ENCODE measurements around the gene TRMT10C.

TRMT10C gene

DNA sequence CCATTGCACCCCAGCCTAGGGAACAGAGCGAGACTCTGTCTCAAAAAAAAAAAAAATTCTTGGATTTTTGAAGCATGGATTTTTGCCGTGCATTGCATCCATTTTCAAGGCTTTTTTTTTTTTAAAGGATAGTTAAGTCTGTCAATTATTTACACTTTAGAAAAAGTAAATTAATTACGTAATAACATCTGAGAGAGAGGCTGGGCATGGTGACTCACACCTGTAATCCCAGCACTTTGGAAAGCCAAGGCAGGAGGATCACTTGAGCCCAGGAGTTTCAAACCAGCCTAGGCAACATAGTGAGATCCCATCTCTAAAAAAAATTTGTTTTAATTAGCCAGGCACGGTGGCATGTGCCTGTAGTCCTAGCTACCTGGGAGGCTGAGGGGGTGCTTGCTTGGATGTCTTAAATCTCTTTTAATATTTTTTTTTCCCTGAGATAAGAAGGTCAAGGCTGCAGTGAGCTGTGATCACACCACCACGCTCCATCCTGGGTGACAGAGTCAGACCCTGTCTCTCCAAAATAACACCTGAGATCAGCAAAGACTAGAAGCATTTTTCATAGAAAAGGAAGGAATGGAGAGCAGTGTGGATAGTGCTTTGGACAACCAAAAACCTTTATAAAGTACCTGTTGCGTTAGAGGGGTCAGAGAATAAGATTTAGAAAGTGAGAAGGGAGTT lies 41.8 kb upstream of the TRMT10C start:
- ChIA-PET POLR2A (no interaction called here), CTCF (interaction anchor here (1.0 to 1.3 kb wide), 2 partner anchors 11 to 308 kb away, joined by 3 read pairs; no protein-coding TSS in a partner anchor)
- no peak for TF ChIP-seq CTCF (IDR thresholded peaks at IDR 0.05; ENCODE audit: insufficient read depth, low read length, missing control alignments)
- H3K4me3 ChIP-seq (ENCODE audit: low read depth, low read length): no peak overlapping the region
- no peak for DNase-seq (ENCODE audit: low read depth, low spot score)

- DNase-seq (ENCODE audit: low read depth, low spot score): no peak
- CTCF ChIA-PET: interaction anchor here (0.6 kb wide), 1 partner anchor 251 kb away, joined by 4 read pairs; no protein-coding TSS in a partner anchor
- no peak overlapping the region for H3K4me3 ChIP-seq (ENCODE audit: low read depth, low read length)
- POLR2A ChIA-PET: no interaction called here
- TF ChIP-seq CTCF (IDR thresholded peaks at IDR 0.05; ENCODE audit: insufficient read depth, low read length, missing control alignments): no peak
Measured at GRCh38 chr3:101521211-101521701, 40.4 kb upstream of the TRMT10C start.

GRCh38 chr3:101527441-101527840 lies 34.2 kb upstream of the TRMT10C start:
- ChIA-PET POLR2A (no interaction called here), CTCF (no interaction called here)
- no peak for TF ChIP-seq CTCF (IDR thresholded peaks at IDR 0.05; ENCODE audit: insufficient read depth, low read length, missing control alignments)
- no peak overlapping the region for H3K4me3 ChIP-seq (ENCODE audit: low read depth, low read length)
- no peak for DNase-seq (ENCODE audit: low read depth, low spot score)

DNA sequence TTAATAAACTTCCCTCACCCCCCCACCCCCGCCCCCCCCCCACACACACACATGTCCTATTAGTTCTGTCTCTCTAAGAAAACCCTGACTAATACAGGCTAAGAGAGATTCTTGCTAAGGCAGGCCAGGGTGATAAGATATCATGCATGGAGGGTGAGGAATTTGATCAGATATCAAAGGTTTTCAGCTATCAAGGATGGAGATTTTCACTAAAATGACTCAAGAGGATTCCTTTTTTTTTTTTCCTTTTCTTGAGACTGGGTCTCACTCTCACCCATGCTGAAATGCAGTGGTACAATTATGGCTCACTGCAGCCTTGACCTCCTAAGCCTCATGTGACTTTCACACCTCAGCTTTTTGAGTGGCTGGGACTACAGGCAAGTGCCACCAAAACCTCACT lies 33.8 kb upstream of the TRMT10C start:
- no peak overlapping the region for H3K4me3 ChIP-seq (ENCODE audit: low read depth, low read length)
- no peak for TF ChIP-seq CTCF (IDR thresholded peaks at IDR 0.05; ENCODE audit: insufficient read depth, low read length, missing control alignments)
- no peak for DNase-seq (ENCODE audit: low read depth, low spot score)
- CTCF ChIA-PET: no interaction called here
- POLR2A ChIA-PET: no interaction called here

- no peak for DNase-seq (ENCODE audit: low read depth, low spot score)
- ChIA-PET CTCF (interaction anchor here (0.9 to 1.1 kb wide), 2 partner anchors 10 to 13 kb away, joined by 3 to 4 read pairs; no protein-coding TSS in a partner anchor), POLR2A (no interaction called here)
- H3K4me3 ChIP-seq (ENCODE audit: low read depth, low read length): no peak overlapping the region
- TF ChIP-seq CTCF (IDR thresholded peaks at IDR 0.05; ENCODE audit: insufficient read depth, low read length, missing control alignments): no peak
Measured at GRCh38 chr3:101529816-101530685, 31.6 kb upstream of the TRMT10C start.

DNA sequence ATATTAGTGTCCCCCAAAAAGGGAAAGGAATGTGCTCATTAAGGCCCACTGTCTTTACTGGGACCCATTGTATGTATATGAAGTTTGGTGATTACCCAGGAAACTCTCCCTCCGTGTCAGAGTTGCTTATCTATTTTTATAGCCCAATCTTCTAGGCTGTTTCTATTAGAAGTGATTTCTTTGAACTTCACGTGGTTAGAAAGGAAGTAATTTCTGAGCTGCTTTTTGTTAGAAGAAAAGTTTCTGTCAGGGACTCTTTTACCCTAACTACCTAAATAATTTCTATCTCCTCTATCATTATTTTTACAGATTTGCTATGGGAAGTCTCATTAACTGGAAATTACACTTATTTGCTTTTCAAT lies 31.0 kb upstream of the TRMT10C start:
- POLR2A ChIA-PET: no interaction called here
- CTCF ChIA-PET: interaction anchor here (1.1 kb wide), 1 partner anchor 9 kb away, joined by 3 read pairs; no protein-coding TSS in a partner anchor
- no peak for DNase-seq (ENCODE audit: low read depth, low spot score)
- TF ChIP-seq CTCF (IDR thresholded peaks at IDR 0.05; ENCODE audit: insufficient read depth, low read length, missing control alignments): no peak
- H3K4me3 ChIP-seq (ENCODE audit: low read depth, low read length): no peak overlapping the region
